Thymus (tissue), 14 donors: ENCODE results near the gene HUS1B. TPM values are rescaled to one million over a fixed set of nuclear protein-coding genes. Genes with fewer than 3 reads are reported as not detected.

ENCODE experiments used
- DNase-seq, 9 donors: peaks; one replicate each; pipeline ENCODE4 v3.0.0-alpha.2; 2013; ENCODE audit warnings: low spot score in 9 of 9, low read depth in 6 of 9, missing footprints in 1 of 9
- H3K27ac ChIP-seq, 2 donors: one replicate each; pipeline ENCODE4 v1.5.1; 2013; ENCODE audit warnings: control low read depth in 1 of 2, low read depth in 1 of 2, low read length in 1 of 2, mild to moderate bottlenecking in 1 of 2, moderate library complexity in 1 of 2
- H3K27me3 ChIP-seq, 2 donors: one replicate each; pipeline ENCODE4 v1.5.1; 2013; ENCODE audit warnings: low read length in 1 of 2; ENCODE audit not compliant: control insufficient read depth in 2 of 2, insufficient read depth in 1 of 2
- H3K36me3 ChIP-seq, 2 donors: one replicate each; pipeline ENCODE4 v1.5.1; 2013; ENCODE audit warnings: low read length in 1 of 2, mild to moderate bottlenecking in 1 of 2, moderate library complexity in 1 of 2; ENCODE audit not compliant: control insufficient read depth in 2 of 2, insufficient read depth in 2 of 2
- H3K4me1 ChIP-seq, 2 donors: one replicate each; pipeline ENCODE4 v1.5.1; 2013; ENCODE audit warnings: low read length in 2 of 2; ENCODE audit not compliant: control insufficient read depth in 2 of 2, insufficient read depth in 2 of 2
- H3K4me3 ChIP-seq, 2 donors: one replicate each; pipeline ENCODE4 v1.5.1; 2013; ENCODE audit warnings: low read length in 2 of 2, control low read depth in 1 of 2, mild to moderate bottlenecking in 1 of 2
- H3K9me3 ChIP-seq, 2 donors: one replicate each; pipeline ENCODE4 v1.5.1; 2013; ENCODE audit warnings: low read length in 1 of 2, mild to moderate bottlenecking in 1 of 2; ENCODE audit not compliant: control insufficient read depth in 2 of 2, insufficient read depth in 1 of 2
- WGBS: extraction: QIAGEN DNeasy Blood & Tissue Kit; methylation state at CpG from one replicate; pipeline ENCODE4 v1.1.7; 2013; 5-methylcytosine and 5-hydroxymethylcytosine counted together
- long read RNA-seq, 10 donors: transcript quantifications; one replicate each; lab custom pipeline, GENCODE V29; 2026
- polyA plus RNA-seq: library from polyadenylated mRNA; stranded (reverse); fragments of 200-250 nt; gene quantifications from one replicate; pipeline ENCODE4 v1.2.3, GENCODE V29; 2013
- total RNA-seq: library from RNA; stranded (reverse); fragments of 120-200 nt; gene quantifications from one replicate; pipeline ENCODE4 v1.2.4, GENCODE V29; 2013
- donor health status: healthy.

Gene HUS1B
- total RNA-seq (0.19 TPM), polyA plus RNA-seq (0.37 TPM)
- long read RNA-seq, donor 1, result 0 reads
- long read RNA-seq, donor 2, result 0 reads
- long read RNA-seq, donor 3, result 0 reads
- long read RNA-seq, donor 4, result 0 reads
- long read RNA-seq, donor 5, partial matches to known transcripts, result 0 of 1 reads
- long read RNA-seq, donor 5, other reads (novel, unspliced or antisense), result 0 of 1 reads
- long read RNA-seq, donor 6, result 0 reads
- long read RNA-seq, donor 7, result 0 reads
- long read RNA-seq, donor 8, partial matches to known transcripts, result 0 of 1 reads
- long read RNA-seq, donor 8, other reads (novel, unspliced or antisense), result 0 of 1 reads
- long read RNA-seq, donor 9, result 0 reads
- long read RNA-seq, donor 10, result 0 reads

- H3K9me3 ChIP-seq, result no peaks in the 10 kb centered on the region
- DNase-seq, result no peak
- 98% methylated on average over 73 of the region's 73 CpGs for whole genome bisulfite sequencing
- H3K4me3 ChIP-seq, result no peak within 1 kb of the TSS
- peaks cover 0 to 10% of the 10 kb centered on the region in 2 donors for H3K36me3 ChIP-seq
- H3K27me3 ChIP-seq, result no peaks in the 10 kb centered on the region
- peaks cover 4 to 9% of the 10 kb centered on the region in 2 donors for H3K4me1 ChIP-seq
- no peak within 1 kb of the TSS for H3K27ac ChIP-seq
Measured at GRCh38 chr6:656460-657252, at the start of gene HUS1B. HUS1B (minus strand) TSS chr6:657100; CDS start chr6:656944, 156 bp downstream.

- Histone ChIP-seq H3K4me3 (no peak overlapping the region), H3K27ac (no peak overlapping the region), H3K9me3 (no peaks in the 10 kb centered on the region), H3K4me1 (peaks cover 3 to 4% of the 10 kb centered on the region in 2 donors), H3K27me3 (peaks cover 0 to 8% of the 10 kb centered on the region in 2 donors), H3K36me3 (no peaks in the 10 kb centered on the region)
- WGBS, result 95% methylated on average over 6 of the region's 6 CpGs
- DNase-seq, result no peak
Measured at GRCh38 chr6:706146-706545, 49.2 kb upstream of the HUS1B start.

- Histone ChIP-seq H3K27me3 (peaks cover 0 to 6% of the 10 kb centered on the region in 2 donors), H3K4me1 (no peaks in the 10 kb centered on the region), H3K4me3 (no peak overlapping the region), H3K9me3 (no peaks in the 10 kb centered on the region), H3K36me3 (no peaks in the 10 kb centered on the region), H3K27ac (no peak overlapping the region)
- no peak for DNase-seq
- 69% methylated on average over 4 of the region's 4 CpGs for whole genome bisulfite sequencing
Measured at GRCh38 chr6:705047-705446, 48.1 kb upstream of the HUS1B start.

- Histone ChIP-seq H3K4me1 (no peaks in the 10 kb centered on the region), H3K27ac (no peak overlapping the region), H3K27me3 (peaks cover 0 to 6% of the 10 kb centered on the region in 2 donors), H3K9me3 (no peaks in the 10 kb centered on the region), H3K36me3 (no peaks in the 10 kb centered on the region), H3K4me3 (no peak overlapping the region)
- 95% methylated on average over 6 of the region's 6 CpGs for WGBS
- DNase-seq, result no peak
Measured at GRCh38 chr6:704046-704445, 47.1 kb upstream of the HUS1B start.

- WGBS, result 82% methylated on average over 3 of the region's 3 CpGs
- H3K4me1 ChIP-seq, result no peaks in the 10 kb centered on the region
- H3K27me3 ChIP-seq, result peaks cover 0 to 6% of the 10 kb centered on the region in 2 donors
- no peaks in the 10 kb centered on the region for H3K36me3 ChIP-seq
- no peak overlapping the region for H3K27ac ChIP-seq
- no peak overlapping the region for H3K4me3 ChIP-seq
- no peaks in the 10 kb centered on the region for H3K9me3 ChIP-seq
- no peak for DNase-seq
Measured at GRCh38 chr6:703552-703951, 46.7 kb upstream of the HUS1B start.

GRCh38 chr6:701700-702479 is 45.0 kb upstream of the HUS1B start:
- no peaks in the 10 kb centered on the region for H3K9me3 ChIP-seq
- no peak overlapping the region for H3K4me3 ChIP-seq
- DNase-seq, result no peak
- no peaks in the 10 kb centered on the region for H3K36me3 ChIP-seq
- WGBS, result 87% methylated on average over 11 of the region's 11 CpGs
- no peaks in the 10 kb centered on the region for H3K4me1 ChIP-seq
- no peak overlapping the region for H3K27ac ChIP-seq
- H3K27me3 ChIP-seq, result peaks cover 0 to 6% of the 10 kb centered on the region in 2 donors

- DNase-seq, result no peak
- H3K36me3 ChIP-seq, result no peaks in the 10 kb centered on the region
- no peak overlapping the region for H3K27ac ChIP-seq
- H3K9me3 ChIP-seq, result no peaks in the 10 kb centered on the region
- H3K27me3 ChIP-seq, result peaks cover 0 to 6% of the 10 kb centered on the region in 2 donors
- no peaks in the 10 kb centered on the region for H3K4me1 ChIP-seq
- H3K4me3 ChIP-seq, result no peak overlapping the region
- 85% methylated on average over 4 of the region's 4 CpGs for WGBS
Measured at GRCh38 chr6:701215-701614, 44.3 kb upstream of the HUS1B start.

- no peaks in the 10 kb centered on the region for H3K9me3 ChIP-seq
- WGBS, result 97% methylated on average over 3 of the region's 3 CpGs
- H3K36me3 ChIP-seq, result no peaks in the 10 kb centered on the region
- H3K4me1 ChIP-seq, result no peaks in the 10 kb centered on the region
- H3K27me3 ChIP-seq, result peaks cover 0 to 6% of the 10 kb centered on the region in 2 donors
- no peak for DNase-seq
- no peak overlapping the region for H3K4me3 ChIP-seq
- H3K27ac ChIP-seq, result no peak overlapping the region
Measured at GRCh38 chr6:700490-700889, 43.6 kb upstream of the HUS1B start.

- no peaks in the 10 kb centered on the region for H3K36me3 ChIP-seq
- H3K27ac ChIP-seq, result no peak overlapping the region
- no peak for DNase-seq
- 79% methylated on average over 6 of the region's 6 CpGs for WGBS
- H3K27me3 ChIP-seq, result peaks cover 0 to 6% of the 10 kb centered on the region in 2 donors
- H3K4me1 ChIP-seq, result no peaks in the 10 kb centered on the region
- H3K4me3 ChIP-seq, result no peak overlapping the region
- no peaks in the 10 kb centered on the region for H3K9me3 ChIP-seq
Measured at GRCh38 chr6:699319-699718, 42.4 kb upstream of the HUS1B start.
